H1 (cell line): ENCODE results near the gene CXCL5. TPM values are rescaled to one million over a fixed set of nuclear protein-coding genes. Genes with fewer than 3 reads are reported as not detected.

Experiments
- CTCF ChIA-PET: fragments of 300-600 bp; sonication (Branson Sonifier 250); formaldehyde crosslinking; loops from one replicate; lab custom pipeline; 2021; ENCODE audit not compliant: partially characterized antibody; lab: Charles Lee
- POLR2A ChIA-PET: fragments of 300-600 bp; sonication (Branson Sonifier 250); formaldehyde crosslinking; loops from one replicate; lab custom pipeline; 2021; ENCODE audit warnings: inconsistent platforms; ENCODE audit not compliant: partially characterized antibody; lab: Charles Lee
- DNase-seq, 2 experiments: peaks; one replicate each; pipeline versions ENCODE4 v3.0.0 to v3.0.0-alpha.2; 2010 to 2022; ENCODE audit warnings: low spot score in 2 of 2, low read depth in 1 of 2, mixed read lengths in 1 of 2
- FAIRE-seq: peaks from 2 replicates; lab custom pipeline; 2011; peaks lifted over from hg19 to GRCh38; lab: Jason Lieb, UNC
- H2AFZ ChIP-seq: 2 replicates; pipeline ENCODE4 v1.8.1; 2012; ENCODE audit warnings: low read length, inconsistent platforms
- H2AK5ac ChIP-seq: 2 replicates; pipeline ENCODE4 v1.6.1; 2013; ENCODE audit warnings: low read depth, low read length
- H2BK120ac ChIP-seq: replicated peaks from 2 replicates; pipeline ENCODE3; 2013; ENCODE audit warnings: low read depth, low read length, inconsistent platforms
- H2BK12ac ChIP-seq: 2 replicates; pipeline ENCODE4 v1.6.1; 2013; ENCODE audit warnings: low read depth, low read length
- H2BK15ac ChIP-seq: 2 replicates; pipeline ENCODE4 v1.6.1; 2013; ENCODE audit warnings: low read length
- H2BK20ac ChIP-seq: 2 replicates; pipeline ENCODE4 v1.6.1; 2013; ENCODE audit warnings: low read length
- H2BK5ac ChIP-seq: 2 replicates; pipeline ENCODE4 v1.6.1; 2013; ENCODE audit warnings: low read depth, low read length
- H3K14ac ChIP-seq: 2 replicates; pipeline ENCODE4 v1.6.1; 2013; ENCODE audit warnings: inconsistent platforms; ENCODE audit not compliant: insufficient read length
- H3K18ac ChIP-seq: 2 replicates; pipeline ENCODE4 v1.6.1; 2013; ENCODE audit warnings: low read length; ENCODE audit errors: extremely low read depth
- H3K23ac ChIP-seq: 2 replicates; pipeline ENCODE4 v1.6.1; 2013; ENCODE audit warnings: inconsistent platforms; ENCODE audit not compliant: insufficient read length
- H3K23me2 ChIP-seq: 2 replicates; pipeline ENCODE4 v1.6.1; 2013; ENCODE audit warnings: low read depth, low read length
- H3K27ac ChIP-seq: 2 replicates; pipeline ENCODE4 v1.6.1; 2011; ENCODE audit warnings: low read depth, low read length, inconsistent platforms
- H3K27me3 ChIP-seq, 4 experiments: replicated peaks in 1 of 4; 1 replicate in 1 of 4; 2 replicates in 3 of 4; pipeline versions ENCODE4 v1.6.1 to v1.8.1; 2011 to 2013; ENCODE audit warnings: low read length in 3 of 4, mild to moderate bottlenecking in 3 of 4, inconsistent platforms in 2 of 4, mixed read lengths in 2 of 4, moderate library complexity in 1 of 4; ENCODE audit not compliant: control insufficient read depth in 3 of 4, insufficient read depth in 3 of 4; ENCODE audit errors: extremely low read depth in 1 of 4
- H3K36me3 ChIP-seq, 4 experiments: 2 replicates each; pipeline versions ENCODE4 v1.6.1 to v1.8.1; 2011 to 2013; ENCODE audit warnings: mild to moderate bottlenecking in 4 of 4, low read length in 3 of 4, moderate library complexity in 2 of 4, control low read depth in 1 of 4, inconsistent platforms in 1 of 4; ENCODE audit not compliant: insufficient read depth in 4 of 4, control insufficient read depth in 2 of 4
- H3K4ac ChIP-seq: replicated peaks from 2 replicates; pipeline ENCODE3; 2013; ENCODE audit warnings: low read length, low read depth, mixed read lengths, inconsistent platforms; ENCODE audit not compliant: insufficient read length
- H3K4me1 ChIP-seq, 4 experiments: replicated peaks in 1 of 4; 1 replicate in 1 of 4; 2 replicates in 3 of 4; pipeline versions ENCODE4 v1.6.1 to v1.8.1; 2011 to 2013; ENCODE audit warnings: low read length in 3 of 4, inconsistent platforms in 2 of 4, mixed read lengths in 1 of 4; ENCODE audit not compliant: insufficient read depth in 4 of 4, control insufficient read depth in 3 of 4
- H3K4me2 ChIP-seq, 2 experiments: 2 replicates each; pipeline versions ENCODE4 v1.6.1 to v1.8.1; 2011 to 2013; ENCODE audit warnings: low read depth in 2 of 2, low read length in 2 of 2, control low read depth in 1 of 2, inconsistent platforms in 1 of 2, mild to moderate bottlenecking in 1 of 2; ENCODE audit not compliant: insufficient read depth in 1 of 2
- H3K4me3 ChIP-seq, 4 experiments: fragments of 200-600, 300-600 bp in 1 of 4; sonication (generic), shearing (Covaris generic), sonication (Bioruptor Twin) in 1 of 4; 2 replicates each; pipeline versions ENCODE4 v1.5.1 to v1.8.1; 2011 to 2016; ENCODE audit warnings: low read length in 4 of 4, low read depth in 3 of 4, control low read depth in 2 of 4, inconsistent platforms in 2 of 4, mild to moderate bottlenecking in 2 of 4, mixed read lengths in 1 of 4, moderate library complexity in 1 of 4; ENCODE audit not compliant: insufficient read depth in 2 of 4; ENCODE audit errors: extremely low read depth in 1 of 4
- H3K56ac ChIP-seq: replicated peaks from 2 replicates; pipeline ENCODE3; 2013; ENCODE audit warnings: low read depth, mild to moderate bottlenecking, mixed read lengths, low read length, inconsistent platforms; ENCODE audit not compliant: insufficient read length
- H3K79me1 ChIP-seq: 2 replicates; pipeline ENCODE4 v1.6.1; 2013; ENCODE audit warnings: low read depth, low read length, control low read depth
- H3K79me2 ChIP-seq, 2 experiments: 2 replicates each; pipeline versions ENCODE4 v1.6.1 to v1.8.1; 2012 to 2013; ENCODE audit warnings: low read length in 2 of 2, mild to moderate bottlenecking in 2 of 2, inconsistent platforms in 1 of 2; ENCODE audit not compliant: insufficient read depth in 2 of 2, control insufficient read depth in 1 of 2
- H3K9ac ChIP-seq, 4 experiments: replicated peaks in 1 of 4; 1 replicate in 1 of 4; 2 replicates in 3 of 4; pipeline versions ENCODE4 v1.6.1 to v1.8.1; 2011 to 2013; ENCODE audit warnings: low read depth in 3 of 4, low read length in 3 of 4, control low read depth in 2 of 4, mild to moderate bottlenecking in 2 of 4, moderate library complexity in 2 of 4, inconsistent platforms in 1 of 4; ENCODE audit errors: extremely low read depth in 1 of 4
- H3K9me3 ChIP-seq, 2 experiments: 2 replicates each; pipeline versions ENCODE4 v1.6.1 to v1.8.1; 2012 to 2013; ENCODE audit warnings: mild to moderate bottlenecking in 2 of 2, moderate library complexity in 2 of 2, control low read depth in 1 of 2, inconsistent platforms in 1 of 2, low read depth in 1 of 2, low read length in 1 of 2, mixed read lengths in 1 of 2; ENCODE audit not compliant: insufficient read depth in 2 of 2
- H4K20me1 ChIP-seq, 2 experiments: replicated peaks in 1 of 2; 2 replicates each; pipeline versions ENCODE3 to v1.8.1; 2011 to 2013; ENCODE audit warnings: inconsistent platforms in 2 of 2, low read length in 2 of 2, mild to moderate bottlenecking in 1 of 2; ENCODE audit not compliant: insufficient read depth in 2 of 2, control insufficient read depth in 1 of 2
- H4K5ac ChIP-seq: 2 replicates; pipeline ENCODE4 v1.6.1; 2013; ENCODE audit warnings: low read length, low read depth, mixed read lengths, inconsistent platforms; ENCODE audit not compliant: insufficient read length
- H4K8ac ChIP-seq: 2 replicates; pipeline ENCODE4 v1.8.0; 2013; ENCODE audit warnings: mild to moderate bottlenecking, moderate library complexity, low read length, inconsistent platforms; ENCODE audit not compliant: insufficient read depth; ENCODE audit errors: extremely low read depth
- H4K91ac ChIP-seq: replicated peaks from 2 replicates; pipeline ENCODE3; 2013; ENCODE audit warnings: low read length, mixed read lengths, inconsistent platforms; ENCODE audit not compliant: insufficient read length
- BCL11A ChIP-seq, 2 experiments: IDR thresholded peaks; one replicate each; pipeline ENCODE4 v1.6.1; 2011; ENCODE audit warnings: low read depth in 2 of 2, low read length in 2 of 2, mild to moderate bottlenecking in 2 of 2
- CBX8 ChIP-seq: fragments of 300-800, 300-1000 bp; sonication (generic); IDR thresholded peaks from 2 replicates; pipeline ENCODE4 v1.7.1; 2016; ENCODE audit warnings: low read depth, low read length, borderline replicate concordance
- CHD1 ChIP-seq: IDR thresholded peaks from 2 replicates; pipeline ENCODE4 v1.6.1; 2012; ENCODE audit warnings: low read depth, low read length, improper control_type of control experiment
- CTBP2 ChIP-seq: IDR thresholded peaks from 2 replicates; pipeline ENCODE4 v1.7.0; 2011; ENCODE audit warnings: borderline replicate concordance, mild to moderate bottlenecking, moderate library complexity, mixed read lengths, low read length; ENCODE audit not compliant: insufficient read depth, insufficient read length
- EZH2 ChIP-seq: fragments of 200-600 bp; sonication (generic); IDR thresholded peaks from 2 replicates; pipeline ENCODE4 v1.7.1; 2012; ENCODE audit warnings: low read depth, mild to moderate bottlenecking, moderate library complexity, low read length, inconsistent platforms; ENCODE audit not compliant: severe bottlenecking
- FOSL1 ChIP-seq: IDR thresholded peaks from 2 replicates; pipeline ENCODE4 v1.6.1; 2011; ENCODE audit warnings: mild to moderate bottlenecking, low read depth, low read length, moderate library complexity; ENCODE audit not compliant: insufficient read depth
- JUN ChIP-seq: IDR thresholded peaks from 2 replicates; pipeline ENCODE4 v1.6.1; 2011; ENCODE audit warnings: low read depth, mild to moderate bottlenecking, improper control_type of control experiment, low read length
- KDM4A ChIP-seq: IDR thresholded peaks from one replicate; pipeline ENCODE4 v1.7.1; 2012; ENCODE audit warnings: low read depth, mild to moderate bottlenecking, moderate library complexity, low read length, inconsistent platforms; ENCODE audit not compliant: severe bottlenecking
- SAP30 ChIP-seq: fragments of 300-600 bp; sonication (generic); IDR thresholded peaks from 2 replicates; pipeline ENCODE4 v1.7.1; 2012; ENCODE audit warnings: low read length, moderate library complexity, mild to moderate bottlenecking, inconsistent platforms; ENCODE audit not compliant: insufficient read depth, insufficient replicate concordance
- SIN3A ChIP-seq, 2 experiments: IDR thresholded peaks in 1 of 2; conservative IDR thresholded peaks in 1 of 2; 2 replicates each; pipeline ENCODE4 v1.6.1; 2011 to 2012; ENCODE audit warnings: low read length in 2 of 2, improper control_type of control experiment in 1 of 2, low read depth in 1 of 2, mild to moderate bottlenecking in 1 of 2
- TAF7 ChIP-seq: optimal IDR thresholded peaks from 2 replicates; pipeline ENCODE3; 2011; ENCODE audit warnings: low read depth, mild to moderate bottlenecking, inconsistent platforms, low read length, moderate library complexity, borderline replicate concordance
- TCF12 ChIP-seq: IDR thresholded peaks from 2 replicates; pipeline ENCODE4 v1.6.1; 2011; ENCODE audit warnings: low read depth, mild to moderate bottlenecking, low read length
- WGBS, 2 experiments: shearing (Covaris generic) in 1 of 2; methylation state at CpG; one replicate each; pipeline versions ENCODE4 v1.1.6 to v1.1.7; 2013 to 2015; ENCODE audit warnings: low lambda C conversion rate in 2 of 2, mixed read lengths in 2 of 2, inconsistent platforms in 1 of 2, low coverage in 1 of 2, missing lambda C conversion rate in 1 of 2; ENCODE audit not compliant: insufficient replicate concordance in 2 of 2, insufficient coverage in 1 of 2, insufficient read length in 1 of 2; ENCODE audit errors: extremely low coverage in 1 of 2, missing lambda C conversion rate in 1 of 2; 5-methylcytosine and 5-hydroxymethylcytosine counted together
- polyA plus RNA-seq, 7 experiments: library from polyadenylated mRNA; depleted of rRNA in 3 of 7; stranded (reverse) in 5 of 7; unstranded in 2 of 7; fragments of >200 nt in 5 of 7; fragments of 200-250 nt in 2 of 7; gene quantifications; 1 replicate in 5 of 7; 2 replicates in 1 of 7; 4 replicates in 1 of 7; pipeline versions ENCODE4 v1.2.1 to v1.2.3, GENCODE V29; 2011 to 2013; ENCODE audit warnings: missing spikeins in 2 of 7, mixed read lengths in 2 of 7
- total RNA-seq: library from RNA; stranded (reverse); fragmentation: NEBNext Ultra II Directional; extraction: Animal tissue kit (Norgen Biotek cat#: 25700); gene quantifications from 2 replicates; pipeline ENCODE4 v1.2.1, GENCODE V29; 2021

Gene CXCL5
- total and polyA plus RNA-seq, 2 of the 8 experiments (the other 6 are each of a cell fraction or from before 2014, with no cell fraction given): 10.9 to 15.6 TPM

- no peak overlapping the region for H2AFZ ChIP-seq
- H2BK5ac ChIP-seq: no peak overlapping the region
- DNase-seq: no peak
- no peaks in the 10 kb centered on the region for H3K27me3 ChIP-seq
- H3K9ac ChIP-seq: no peak overlapping the region
- H4K20me1 ChIP-seq: no peaks in the 10 kb centered on the region
- H2BK12ac ChIP-seq: no peak overlapping the region
- no peak overlapping the region for H3K4me3 ChIP-seq
- CTCF ChIA-PET: interaction anchor here (1.3 kb wide), 1 partner anchor 27 kb away, joined by 3 read pairs; no protein-coding TSS in a partner anchor
- H3K9me3 ChIP-seq: no peaks in the 10 kb centered on the region
- H2BK120ac ChIP-seq: no peak overlapping the region
- no peaks in the 10 kb centered on the region for H3K23me2 ChIP-seq
- no peak overlapping the region for H3K4me2 ChIP-seq
- no peak overlapping the region for H4K8ac ChIP-seq
- H4K91ac ChIP-seq: no peak overlapping the region
- no peak overlapping the region for H2BK20ac ChIP-seq
- POLR2A ChIA-PET: interaction anchor here (1.3 kb wide), 1 partner anchor 9 kb away, joined by 3 read pairs; the partner anchor contains the start of gene CXCL5
- no peak overlapping the region for H3K23ac ChIP-seq
- no peak overlapping the region for H3K18ac ChIP-seq
- H3K4me1 ChIP-seq: peaks cover 0 to 9% (median 1%) of the 10 kb centered on the region in 4 experiments; a peak in 2 of 7 replicates
- no peaks in the 10 kb centered on the region; a peak in 1 of 8 replicates for H3K36me3 ChIP-seq
- H3K56ac ChIP-seq: no peak overlapping the region
- H3K4ac ChIP-seq: no peak overlapping the region
- no peak overlapping the region for H2AK5ac ChIP-seq
- H3K14ac ChIP-seq: no peak overlapping the region
- WGBS, 2 experiments: 92% methylated on average over 5 of the region's 5 CpGs; no CpG with 5 or more reads in 1 of the 2 experiments
- H3K79me2 ChIP-seq: no peaks in the 10 kb centered on the region
- FAIRE-seq: peak; percentile 42
- no peak overlapping the region for H4K5ac ChIP-seq
- TF ChIP-seq FOSL1: no peak
- no peak for TF ChIP-seq JUN
- TF ChIP-seq CHD1: no peak
- no peak for TF ChIP-seq TCF12
- no peak for TF ChIP-seq SAP30
- no peak for TF ChIP-seq BCL11A (IDR thresholded peaks at IDR 0.05; ENCODE audit: low read depth in 2 of 2, low read length in 2 of 2)
- no peak for TF ChIP-seq EZH2
- no peak for TF ChIP-seq CBX8
- no peak for TF ChIP-seq SIN3A (conservative IDR thresholded peaks at IDR 0.05 in 1 of 2, IDR thresholded peaks at IDR 0.05 in 1 of 2; ENCODE audit: low read depth in 1 of 2, low read length in 2 of 2)
- TF ChIP-seq TAF7: no peak
- TF ChIP-seq KDM4A: no peak
- no peak for TF ChIP-seq CTBP2
- H3K27ac ChIP-seq: no peak overlapping the region
- H2BK15ac ChIP-seq: no peak overlapping the region
- H3K79me1 ChIP-seq: no peaks in the 10 kb centered on the region
Measured at GRCh38 chr4:73989928-73990327, 8.5 kb downstream of the CXCL5 start.
